GM12878 (cell line): Measurements from ENCODE around the gene TRAPPC4. TPM values are rescaled to one million over a fixed set of nuclear protein-coding genes. Genes with fewer than 3 reads are reported as not detected.
A peak's percentile ranks its signal among the peaks of the same experiment; 100 is the strongest.

ENCODE experiments used
- ATAC-seq: fragments of 200-7000 bp; cut with Tn5 transposase; 3 replicates; pipeline ENCODE4 v1.9.1; 2020; ENCODE audit warnings: mild to moderate bottlenecking, moderate library complexity
- BruUV-seq: library from RNA; stranded (reverse); fragments of 400-500 nt; replicated peaks from 2 replicates; lab custom pipeline; 2021; lab: Mats Ljungman, UMichigan
- CTCF ChIA-PET: fragments of 300-600 bp; sonication (Branson Sonifier 250); formaldehyde crosslinking; extraction: SDS; loops from one replicate; lab custom pipeline; 2021; ENCODE audit warnings: inconsistent platforms; lab: Yijun Ruan, JAX
- POLR2A ChIA-PET: fragments of 350-600 bp; formaldehyde crosslinking; extraction: SDS; loops from one replicate; lab custom pipeline; 2021; ENCODE audit warnings: inconsistent platforms; lab: Charles Lee
- RAD21 ChIA-PET: fragments of 300-600 bp; sonication (Branson Sonifier 250); formaldehyde crosslinking; loops from one replicate; lab custom pipeline; 2023; ENCODE audit warnings: antibody characterized with exemption; ENCODE audit not compliant: unreplicated experiment; lab: Charles Lee
- SMC1A ChIA-PET: fragments of 300-600 bp; sonication (Branson Sonifier 250); formaldehyde crosslinking; loops from one replicate; lab custom pipeline; 2023; ENCODE audit not compliant: unreplicated experiment, uncharacterized antibody; lab: Charles Lee
- DNase-seq: peaks from one replicate; pipeline ENCODE4 v3.0.0-alpha.2; 2011; ENCODE audit warnings: low read depth, low spot score
- FAIRE-seq: peaks from 3 replicates; lab custom pipeline; 2011; peaks lifted over from hg19 to GRCh38; lab: Jason Lieb, UNC
- H2AFZ ChIP-seq: 2 replicates; pipeline ENCODE4 v1.6.0; 2011; ENCODE audit warnings: low read depth, low read length, control low read depth; ENCODE audit not compliant: control insufficient read depth
- H3K27ac ChIP-seq: 2 replicates; pipeline ENCODE4 v1.5.1; 2011; ENCODE audit warnings: control low read depth; ENCODE audit not compliant: control insufficient read depth, insufficient read depth
- H3K27me3 ChIP-seq, 2 experiments: replicated peaks in 1 of 2; 2 replicates each; pipeline versions ENCODE4 v1.6.0 to v1.6.1; 2011; ENCODE audit warnings: low read length in 1 of 2; ENCODE audit not compliant: control insufficient read depth in 2 of 2, insufficient read depth in 2 of 2
- H3K36me3 ChIP-seq, 2 experiments: 2 replicates each; pipeline ENCODE4 v1.5.1; 2011; ENCODE audit warnings: low read length in 1 of 2; ENCODE audit not compliant: control insufficient read depth in 2 of 2, insufficient read depth in 2 of 2
- H3K4me1 ChIP-seq: 2 replicates; pipeline ENCODE4 v1.6.1; 2011; ENCODE audit warnings: mild to moderate bottlenecking, low read length, moderate library complexity, mixed read lengths; ENCODE audit not compliant: control insufficient read depth, insufficient read depth
- H3K4me2 ChIP-seq: 2 replicates; pipeline ENCODE4 v1.6.0; 2011; ENCODE audit warnings: control low read depth; ENCODE audit not compliant: control insufficient read depth, insufficient read depth
- H3K4me3 ChIP-seq: fragments of 200-600 bp; sonication (generic); 2 replicates; pipeline ENCODE4 v1.5.1; 2016
- H3K79me2 ChIP-seq: 2 replicates; pipeline ENCODE4 v1.6.0; 2011; ENCODE audit warnings: low read length; ENCODE audit not compliant: control insufficient read depth, insufficient read depth
- H3K9ac ChIP-seq: 2 replicates; pipeline ENCODE4 v1.8.0; 2011; ENCODE audit warnings: low read length, control low read depth, mixed read lengths; ENCODE audit not compliant: control insufficient read depth, insufficient read depth
- H3K9me3 ChIP-seq: replicated peaks from 3 replicates; pipeline ENCODE4 v1.5.1; 2011; ENCODE audit warnings: mild to moderate bottlenecking, low read length; ENCODE audit not compliant: control insufficient read depth, insufficient read depth
- H4K20me1 ChIP-seq: 2 replicates; pipeline ENCODE4 v1.6.0; 2011; ENCODE audit not compliant: control insufficient read depth, insufficient read depth
- GATAD2B ChIP-seq: fragments of 450-650 bp; conservative IDR thresholded peaks from 2 replicates; pipeline ENCODE4 v1.6.1; 2017; ENCODE audit warnings: low read depth, mild to moderate bottlenecking, moderate library complexity
- SMAD1 ChIP-seq: fragments of 450-650 bp; IDR thresholded peaks from 2 replicates; pipeline ENCODE4 v1.6.1; 2018; ENCODE audit warnings: mild to moderate bottlenecking, low read depth; ENCODE audit not compliant: partially characterized antibody
- TCF3 ChIP-seq: IDR thresholded peaks from 2 replicates; pipeline ENCODE4 v1.6.1; 2012; ENCODE audit warnings: low read depth, mild to moderate bottlenecking, low read length, borderline replicate concordance; ENCODE audit not compliant: insufficient read depth
- ZNF274 ChIP-seq: IDR thresholded peaks from one replicate; pipeline ENCODE4 v1.8.0; 2011; ENCODE audit not compliant: insufficient read length, insufficient read depth
- ZNF384 ChIP-seq: IDR thresholded peaks from 2 replicates; pipeline ENCODE4 v1.6.1; 2012; ENCODE audit warnings: low read depth, mild to moderate bottlenecking, low read length, improper control_type of control experiment, borderline replicate concordance
- WGBS: methylation state at CpG from one replicate; pipeline ENCODE4 v1.1.6; 2016; ENCODE audit warnings: low lambda C conversion rate; ENCODE audit not compliant: insufficient replicate concordance, insufficient coverage; ENCODE audit errors: missing lambda C conversion rate; 5-methylcytosine and 5-hydroxymethylcytosine counted together
- in situ Hi-C: fragments of 300-500 bp; cut with MboI; formaldehyde crosslinking; loops from 9 replicates; pipeline ENCODE4 v1.14.3; 2018; ENCODE audit warnings: mixed read lengths
- intact Hi-C: fragments of 100-400 bp; cut with micrococcal nuclease; formaldehyde crosslinking; loops from one replicate; pipeline ENCODE4 v1.14.2; 2022; ENCODE audit not compliant: unreplicated experiment
- polyA plus RNA-seq, 11 experiments: library from polyadenylated mRNA; depleted of rRNA in 4 of 11; unstranded in 6 of 11; stranded (reverse) in 5 of 11; fragments of >200 nt; fragmentation: Nextera tagmentation in 4 of 11; fragmentation: Illumina TruSeq in 1 of 11; extraction: Ambion mirVana in 4 of 11; extraction: Trizol in 1 of 11; gene quantifications; 1 replicate in 1 of 11; 2 replicates in 10 of 11; pipeline versions ENCODE4 v1.2.1 to v1.2.3, GENCODE V29; 2011 to 2016; ENCODE audit warnings: inconsistent platforms in 2 of 11, missing spikeins in 2 of 11, low read depth in 1 of 11
- total RNA-seq, 4 experiments: library from RNA; depleted of rRNA in 3 of 4; stranded (reverse); fragments of >200 nt in 3 of 4; fragmentation: Illumina TruSeq in 1 of 4; extraction: Trizol in 1 of 4; gene quantifications; 2 replicates each; pipeline versions ENCODE4 v1.2.1 to v1.2.3, GENCODE V29; 2013 to 2021
- TF ChIP-seq, protein P1 (sequence below): IDR thresholded peaks from 2 replicates; pipeline ENCODE4 v1.6.1; 2011; ENCODE audit warnings: mild to moderate bottlenecking, low read depth, low read length, moderate library complexity; ENCODE audit not compliant: insufficient replicate concordance
- TF ChIP-seq, protein P2 (sequence below): IDR thresholded peaks from 2 replicates; pipeline ENCODE4 v1.6.1; 2011; ENCODE audit warnings: borderline replicate concordance, low read depth, mild to moderate bottlenecking, moderate library complexity, low read length; ENCODE audit not compliant: insufficient read depth, poor library complexity, severe bottlenecking

TRAPPC4 gene
- total and polyA plus RNA-seq, 10 of the 15 experiments (the other 5 are each of a cell fraction or from before 2014, with no cell fraction given) = 61.6 to 231 (median 98.8) TPM

DNA sequence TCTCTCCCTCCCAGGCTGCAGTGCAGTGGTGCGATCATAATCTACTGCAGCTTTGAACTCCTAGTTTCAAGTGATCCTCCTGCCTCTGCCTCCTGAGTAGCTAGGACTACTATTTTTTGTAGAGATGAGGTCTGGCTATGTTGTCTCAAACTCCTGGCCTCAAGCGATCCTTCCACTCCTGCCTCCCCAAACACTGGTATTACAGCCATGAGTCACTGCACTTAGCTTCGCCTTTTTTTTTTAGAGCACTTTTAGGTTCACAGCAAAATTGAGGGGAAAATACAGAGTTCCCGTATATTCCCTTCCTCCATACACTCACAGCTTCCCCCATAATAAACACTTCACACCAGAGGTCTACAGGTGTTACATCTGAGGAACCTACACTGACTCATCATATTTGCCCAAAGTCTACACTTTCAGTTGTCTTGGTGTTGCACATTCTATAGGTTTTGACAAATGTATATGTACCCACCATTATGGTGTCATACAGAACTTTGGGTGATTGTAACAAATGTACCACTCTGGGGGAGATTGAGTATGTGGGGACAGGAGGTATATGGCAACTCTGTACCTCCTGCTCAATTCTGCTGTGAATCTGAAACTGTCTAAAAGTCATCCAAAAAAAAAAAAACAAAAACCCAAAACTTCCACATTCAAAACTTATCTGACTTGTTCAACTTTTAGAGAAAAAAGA, 23.4 kb downstream of the TRAPPC4 start:
- H3K9ac ChIP-seq = no peak overlapping the region
- no TSS peak for BruUV-seq
- DNase-seq = no peak
- no peaks in the 10 kb centered on the region for H3K9me3 ChIP-seq
- ATAC-seq = peak; percentile 24; the same call in 2 of the 3 replicates
- no peaks in the 10 kb centered on the region for H3K27me3 ChIP-seq
- no peaks in the 10 kb centered on the region for H3K79me2 ChIP-seq
- H4K20me1 ChIP-seq = no peaks in the 10 kb centered on the region
- no peak for FAIRE-seq
- CTCF ChIA-PET = interaction anchor here (1.0 kb wide), 2 partner anchors 13 to 296 kb away, joined by 4 to 7 read pairs; no protein-coding TSS in a partner anchor
- no peak overlapping the region for H3K4me2 ChIP-seq
- SMC1A ChIA-PET = interaction anchor here (0.7 kb wide), 1 partner anchor 65 kb away, joined by 3 read pairs; no protein-coding TSS in a partner anchor
- no peak for TF ChIP-seq ZNF384
- TF ChIP-seq, protein P1, sequence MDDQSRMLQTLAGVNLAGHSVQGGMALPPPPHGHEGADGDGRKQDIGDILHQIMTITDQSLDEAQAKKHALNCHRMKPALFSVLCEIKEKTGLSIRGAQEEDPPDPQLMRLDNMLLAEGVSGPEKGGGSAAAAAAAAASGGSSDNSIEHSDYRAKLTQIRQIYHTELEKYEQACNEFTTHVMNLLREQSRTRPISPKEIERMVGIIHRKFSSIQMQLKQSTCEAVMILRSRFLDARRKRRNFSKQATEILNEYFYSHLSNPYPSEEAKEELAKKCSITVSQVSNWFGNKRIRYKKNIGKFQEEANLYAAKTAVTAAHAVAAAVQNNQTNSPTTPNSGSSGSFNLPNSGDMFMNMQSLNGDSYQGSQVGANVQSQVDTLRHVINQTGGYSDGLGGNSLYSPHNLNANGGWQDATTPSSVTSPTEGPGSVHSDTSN = no peak
- no peak for TF ChIP-seq ZNF274
- TF ChIP-seq, protein P2, sequence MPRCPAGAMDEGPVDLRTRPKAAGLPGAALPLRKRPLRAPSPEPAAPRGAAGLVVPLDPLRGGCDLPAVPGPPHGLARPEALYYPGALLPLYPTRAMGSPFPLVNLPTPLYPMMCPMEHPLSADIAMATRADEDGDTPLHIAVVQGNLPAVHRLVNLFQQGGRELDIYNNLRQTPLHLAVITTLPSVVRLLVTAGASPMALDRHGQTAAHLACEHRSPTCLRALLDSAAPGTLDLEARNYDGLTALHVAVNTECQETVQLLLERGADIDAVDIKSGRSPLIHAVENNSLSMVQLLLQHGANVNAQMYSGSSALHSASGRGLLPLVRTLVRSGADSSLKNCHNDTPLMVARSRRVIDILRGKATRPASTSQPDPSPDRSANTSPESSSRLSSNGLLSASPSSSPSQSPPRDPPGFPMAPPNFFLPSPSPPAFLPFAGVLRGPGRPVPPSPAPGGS = no peak
- TF ChIP-seq SMAD1 = no peak
- TF ChIP-seq GATAD2B = no peak
- TF ChIP-seq TCF3 = no peak
- intact Hi-C loops (no loop called here), in situ Hi-C loops (no loop called here)
- H3K4me3 ChIP-seq = no peak overlapping the region
- peaks cover 11 to 15% of the 10 kb centered on the region in 2 experiments for H3K36me3 ChIP-seq
- POLR2A ChIA-PET = interaction anchor here (0.6 to 1.8 kb wide), 4 partner anchors 9 to 345 kb away, joined by 3 to 5 read pairs (median 3); no protein-coding TSS in a partner anchor
- WGBS = 88% methylated on average over 4 of the region's 4 CpGs
- RAD21 ChIA-PET = interaction anchor here (1.2 kb wide), 1 partner anchor 9 kb away, joined by 3 read pairs; no protein-coding TSS in a partner anchor
- H3K4me1 ChIP-seq = no peaks in the 10 kb centered on the region
- no peak overlapping the region for H3K27ac ChIP-seq
- H2AFZ ChIP-seq = no peak overlapping the region
